ENCODE results near the gene FGFR4. TPM values are rescaled to one million over a fixed set of nuclear protein-coding genes. Genes with fewer than 3 reads are reported as not detected.

FGFR4 gene
- total and polyA plus RNA-seq, 2 of the 8 experiments (the other 6 are each of a cell fraction or from before 2014, with no cell fraction given): 61.4 to 88.4 TPM

GRCh38 chr5:177124486-177124991 lies 37.8 kb downstream of the FGFR4 start:
- Histone ChIP-seq H3K27me3 (replicated peaks in 1 of 4; ENCODE audit: control insufficient read depth in 3 of 4, extremely low read depth in 1 of 4, insufficient read depth in 3 of 4, low read length in 3 of 4) (no peaks in the 10 kb centered on the region), H3K4me1 (replicated peaks in 1 of 4; ENCODE audit: control insufficient read depth in 3 of 4, insufficient read depth in 4 of 4, low read length in 3 of 4) (peaks cover 0 to 2% (median under 1%) of the 10 kb centered on the region in 4 experiments; a peak in 2 of 7 replicates), H3K79me2 (ENCODE audit: control insufficient read depth in 1 of 2, insufficient read depth in 2 of 2, low read length in 2 of 2) (no peaks in the 10 kb centered on the region), H4K20me1 (replicated peaks in 1 of 2; ENCODE audit: control insufficient read depth in 1 of 2, insufficient read depth in 2 of 2, low read length in 2 of 2) (no peaks in the 10 kb centered on the region), H3K9me3 (ENCODE audit: insufficient read depth in 2 of 2, low read depth in 1 of 2, low read length in 1 of 2) (no peaks in the 10 kb centered on the region; a peak in 1 of 4 replicates), H2AK5ac (ENCODE audit: low read depth, low read length) (no peak overlapping the region), H4K91ac (replicated peaks; ENCODE audit: insufficient read length, low read length) (no peak overlapping the region), H3K27ac (ENCODE audit: low read depth, low read length) (no peak overlapping the region), H3K4me2 (ENCODE audit: insufficient read depth in 1 of 2, low read depth in 2 of 2, low read length in 2 of 2) (no peak overlapping the region), H3K14ac (ENCODE audit: insufficient read length) (no peak overlapping the region), H3K36me3 (ENCODE audit: control insufficient read depth in 2 of 4, insufficient read depth in 4 of 4, low read length in 3 of 4) (no peaks in the 10 kb centered on the region), H2BK120ac (replicated peaks; ENCODE audit: low read depth, low read length) (no peak overlapping the region), H4K8ac (ENCODE audit: extremely low read depth, insufficient read depth, low read length) (no peak overlapping the region), H3K23ac (ENCODE audit: insufficient read length) (no peak overlapping the region), H3K56ac (replicated peaks; ENCODE audit: insufficient read length, low read depth, low read length) (no peak overlapping the region), H3K9ac (replicated peaks in 1 of 4; ENCODE audit: extremely low read depth in 1 of 4, low read depth in 3 of 4, low read length in 3 of 4) (0 out of 7 replicates have a peak overlapping the region, but pooled peaks of 1 of the 4 experiments have one; percentile 19), H2BK5ac (ENCODE audit: low read depth, low read length) (no peak overlapping the region), H3K23me2 (ENCODE audit: low read depth, low read length) (no peaks in the 10 kb centered on the region), H3K4ac (replicated peaks; ENCODE audit: insufficient read length, low read depth, low read length) (no peak overlapping the region), H2AFZ (ENCODE audit: low read length) (no peak overlapping the region; the same call in 1 of the 2 replicates), H2BK15ac (ENCODE audit: low read length) (no peak overlapping the region), H2BK12ac (ENCODE audit: low read depth, low read length) (no peak overlapping the region), H3K18ac (ENCODE audit: extremely low read depth, low read length) (no peak overlapping the region), H4K5ac (ENCODE audit: insufficient read length, low read depth, low read length) (no peak overlapping the region), H3K4me3 (ENCODE audit: extremely low read depth in 1 of 4, insufficient read depth in 2 of 4, low read depth in 3 of 4, low read length in 4 of 4) (no peak overlapping the region), H2BK20ac (ENCODE audit: low read length) (no peak overlapping the region), H3K79me1 (ENCODE audit: low read depth, low read length) (no peaks in the 10 kb centered on the region)
- POLR2A ChIA-PET (ENCODE audit: partially characterized antibody): interaction anchor here (0.7 to 2.5 kb wide), 4 partner anchors 9 to 266 kb away, joined by 3 to 23 read pairs (median 3); partner anchors contain the start of gene NSD1
- FAIRE-seq: peak; percentile 71
- WGBS, 2 experiments (ENCODE audit: extremely low coverage in 1 of 2, insufficient coverage in 1 of 2, insufficient read length in 1 of 2, insufficient replicate concordance in 2 of 2, low coverage in 1 of 2, low lambda C conversion rate in 2 of 2, missing lambda C conversion rate in 1 of 2): 63% methylated on average over 4 of the region's 4 CpGs; no CpG with 5 or more reads in 1 of the 2 experiments
- TF ChIP-seq, protein P1, sequence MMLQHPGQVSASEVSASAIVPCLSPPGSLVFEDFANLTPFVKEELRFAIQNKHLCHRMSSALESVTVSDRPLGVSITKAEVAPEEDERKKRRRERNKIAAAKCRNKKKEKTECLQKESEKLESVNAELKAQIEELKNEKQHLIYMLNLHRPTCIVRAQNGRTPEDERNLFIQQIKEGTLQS (IDR thresholded peaks at IDR 0.05; ENCODE audit: insufficient read depth, low read depth, low read length): no peak
- TF ChIP-seq SAP30 (IDR thresholded peaks at IDR 0.05; ENCODE audit: insufficient read depth, insufficient replicate concordance, low read length) (no peak), BCL11A (IDR thresholded peaks at IDR 0.05; ENCODE audit: low read depth in 2 of 2, low read length in 2 of 2) (no peak), SRF (IDR thresholded peaks at IDR 0.05; ENCODE audit: low read depth, low read length) (no peak), RXRA (IDR thresholded peaks at IDR 0.05; ENCODE audit: insufficient read depth, low read depth, low read length) (no peak), GABPA (IDR thresholded peaks at IDR 0.05; ENCODE audit: borderline replicate concordance, insufficient read depth, low read length) (no peak)
- TF ChIP-seq, protein P2, sequence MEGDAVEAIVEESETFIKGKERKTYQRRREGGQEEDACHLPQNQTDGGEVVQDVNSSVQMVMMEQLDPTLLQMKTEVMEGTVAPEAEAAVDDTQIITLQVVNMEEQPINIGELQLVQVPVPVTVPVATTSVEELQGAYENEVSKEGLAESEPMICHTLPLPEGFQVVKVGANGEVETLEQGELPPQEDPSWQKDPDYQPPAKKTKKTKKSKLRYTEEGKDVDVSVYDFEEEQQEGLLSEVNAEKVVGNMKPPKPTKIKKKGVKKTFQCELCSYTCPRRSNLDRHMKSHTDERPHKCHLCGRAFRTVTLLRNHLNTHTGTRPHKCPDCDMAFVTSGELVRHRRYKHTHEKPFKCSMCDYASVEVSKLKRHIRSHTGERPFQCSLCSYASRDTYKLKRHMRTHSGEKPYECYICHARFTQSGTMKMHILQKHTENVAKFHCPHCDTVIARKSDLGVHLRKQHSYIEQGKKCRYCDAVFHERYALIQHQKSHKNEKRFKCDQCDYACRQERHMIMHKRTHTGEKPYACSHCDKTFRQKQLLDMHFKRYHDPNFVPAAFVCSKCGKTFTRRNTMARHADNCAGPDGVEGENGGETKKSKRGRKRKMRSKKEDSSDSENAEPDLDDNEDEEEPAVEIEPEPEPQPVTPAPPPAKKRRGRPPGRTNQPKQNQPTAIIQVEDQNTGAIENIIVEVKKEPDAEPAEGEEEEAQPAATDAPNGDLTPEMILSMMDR (IDR thresholded peaks at IDR 0.05; ENCODE audit: control extremely low read depth in 1 of 3, insufficient read depth in 1 of 3, low read depth in 1 of 3, low read length in 3 of 3): no peak
- no peak for DNase-seq (ENCODE audit: low read depth in 1 of 2, low spot score in 2 of 2)
- CTCF ChIA-PET (ENCODE audit: partially characterized antibody): interaction anchor here (1.0 to 1.5 kb wide), 4 partner anchors 11 to 464 kb away, joined by 3 to 7 read pairs (median 4); no protein-coding TSS in a partner anchor
